Measurements from ENCODE around the gene DIAPH1. TPM values are rescaled to one million over a fixed set of nuclear protein-coding genes. Genes with fewer than 3 reads are reported as not detected.

Gene DIAPH1
- total RNA-seq, 1 experiment from 2014 or later: 142 TPM

DNA sequence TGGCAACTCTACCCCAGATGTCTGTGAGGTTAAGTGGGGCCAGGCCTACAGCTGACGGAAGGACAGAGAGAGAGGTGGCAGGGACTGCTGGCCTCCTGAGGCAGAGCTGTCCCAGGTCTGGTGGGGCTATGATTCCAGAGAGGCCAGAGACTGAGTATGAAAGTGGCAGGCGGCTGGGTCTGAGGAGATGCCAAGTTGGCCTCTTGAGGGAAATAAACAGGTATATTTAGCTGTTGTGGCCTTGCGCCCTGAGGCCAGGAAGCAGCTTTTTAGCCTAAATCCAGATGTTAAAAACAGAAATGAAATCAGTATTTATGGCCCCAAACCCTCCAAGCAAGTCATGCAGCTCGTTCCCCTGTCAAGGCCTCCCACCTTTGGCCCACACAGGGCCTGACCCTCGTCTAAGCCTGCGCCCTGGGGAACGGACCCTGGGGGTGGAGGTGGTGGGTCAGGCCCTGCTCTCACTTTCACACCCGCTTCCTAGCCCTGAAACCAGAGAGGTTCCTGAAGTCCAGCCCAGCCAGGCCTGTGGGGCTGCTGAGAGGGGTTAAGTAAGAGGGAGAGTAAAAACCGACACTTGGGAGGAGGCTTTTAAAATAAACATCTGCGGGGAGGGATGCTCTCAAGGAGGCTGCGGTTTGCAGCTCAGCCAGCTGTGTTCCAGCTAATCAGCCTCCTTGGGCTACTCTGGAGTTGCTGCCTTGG, 111.3 kb downstream of the DIAPH1 start:
- intact Hi-C loops (cut with micrococcal nuclease): no loop called here
- Histone ChIP-seq H3K79me2 (ENCODE audit: insufficient read depth, low read length) (no peaks in the 10 kb centered on the region), H3K9me2 (ENCODE audit: insufficient read depth) (no peaks in the 10 kb centered on the region), H4K20me1 (ENCODE audit: insufficient read depth) (no peaks in the 10 kb centered on the region), H3K4me1 (ENCODE audit: control insufficient read depth in 1 of 2, insufficient read depth in 2 of 2, low read length in 2 of 2) (no peaks in the 10 kb centered on the region), H2AFZ (ENCODE audit: low read depth, low read length, poor library complexity, severe bottlenecking) (no peak overlapping the region), H3K9me3 (ENCODE audit: control insufficient read depth in 1 of 2, insufficient read depth in 1 of 2, low read depth in 1 of 2, low read length in 2 of 2) (no peaks in the 10 kb centered on the region), H3K27me3 (ENCODE audit: insufficient read depth, low read length) (no peaks in the 10 kb centered on the region), H3K9ac (ENCODE audit: low read length) (no peak overlapping the region), H3K4me2 (ENCODE audit: low read length) (no peak overlapping the region), H3K4me3 (replicated peaks in 1 of 2; ENCODE audit: low read depth in 1 of 2, low read length in 2 of 2) (no peak overlapping the region), H3K27ac (ENCODE audit: low read depth, low read length) (no peak overlapping the region), H3K36me3 (ENCODE audit: control insufficient read depth in 1 of 2, insufficient read depth in 2 of 2, low read length in 2 of 2) (no peaks in the 10 kb centered on the region)
- POLR2A ChIA-PET: interaction anchor here (1.1 kb wide), 1 partner anchor 14 kb away, joined by 3 read pairs; no protein-coding TSS in a partner anchor
- no TSS peak for BruUV-seq (replicated peaks)
- CTCF ChIA-PET: interaction anchor here (1.5 to 1.7 kb wide), 2 partner anchors 13 to 56 kb away, joined by 4 read pairs; no protein-coding TSS in a partner anchor
- no peak for DNase-seq (ENCODE audit: low read depth, low spot score)
- ATAC-seq: no peak
- RAD21 ChIA-PET (ENCODE audit: low non-redundant PET in 1 of 2, low total read pairs in 2 of 2, uncharacterized antibody in 2 of 2, unreplicated experiment in 2 of 2): no interaction called here
- no peak for TF ChIP-seq SP1 (IDR thresholded peaks at IDR 0.05; ENCODE audit: low read depth)

DNA sequence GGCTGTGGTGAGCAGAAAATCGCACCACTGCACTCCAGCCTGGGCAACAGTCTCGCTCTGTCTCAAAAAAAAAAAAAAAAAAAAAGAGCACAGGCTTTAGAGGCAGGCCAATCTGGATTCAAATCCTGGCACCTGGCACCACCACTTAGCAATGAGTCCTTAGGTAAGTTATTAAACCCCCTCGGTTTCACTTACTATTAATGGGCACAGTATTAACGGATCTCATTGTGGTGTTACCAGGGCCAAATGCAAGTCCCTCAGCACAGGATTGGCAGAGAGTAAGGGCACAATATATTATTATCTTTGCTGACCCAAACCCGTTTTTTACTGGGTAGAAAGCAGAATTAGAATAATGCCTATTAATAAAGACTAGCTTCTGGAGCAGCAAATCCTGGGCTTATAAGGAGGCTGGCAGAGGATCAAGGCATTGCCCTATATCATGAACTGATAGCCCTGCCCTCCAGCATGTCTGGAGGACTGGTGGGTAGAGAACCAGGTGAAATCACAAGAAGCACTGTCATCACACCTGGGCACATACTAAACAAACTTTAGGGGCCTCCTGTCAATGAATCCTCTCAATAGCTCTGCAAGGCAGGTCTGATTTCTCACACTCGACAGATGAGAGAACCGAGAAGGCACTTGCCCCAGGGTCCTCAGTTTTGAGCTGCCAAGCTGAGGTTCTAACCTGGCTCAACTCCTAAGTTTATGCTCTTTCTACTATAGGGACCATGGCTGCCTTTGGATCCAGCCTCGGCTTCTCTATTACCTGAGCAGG, 112.2 kb downstream of the DIAPH1 start:
- H2AFZ ChIP-seq (ENCODE audit: low read depth, low read length, poor library complexity, severe bottlenecking): no peak overlapping the region
- no peaks in the 10 kb centered on the region for H3K79me2 ChIP-seq (ENCODE audit: insufficient read depth, low read length)
- ChIA-PET RAD21 (ENCODE audit: low non-redundant PET in 1 of 2, low total read pairs in 2 of 2, uncharacterized antibody in 2 of 2, unreplicated experiment in 2 of 2) (no interaction called here), POLR2A (interaction anchor here (1.1 kb wide), 1 partner anchor 15 kb away, joined by 3 read pairs; no protein-coding TSS in a partner anchor), CTCF (interaction anchor here (1.5 to 1.7 kb wide), 2 partner anchors 14 to 57 kb away, joined by 4 read pairs; no protein-coding TSS in a partner anchor)
- intact Hi-C loops (cut with micrococcal nuclease): no loop called here
- H3K9me2 ChIP-seq (ENCODE audit: insufficient read depth): no peaks in the 10 kb centered on the region
- H3K4me1 ChIP-seq (ENCODE audit: control insufficient read depth in 1 of 2, insufficient read depth in 2 of 2, low read length in 2 of 2): no peaks in the 10 kb centered on the region
- H3K36me3 ChIP-seq (ENCODE audit: control insufficient read depth in 1 of 2, insufficient read depth in 2 of 2, low read length in 2 of 2): no peaks in the 10 kb centered on the region
- DNase-seq (ENCODE audit: low read depth, low spot score) (no peak), ATAC-seq (no peak)
- BruUV-seq (replicated peaks): no TSS peak
- no peak overlapping the region for H3K4me3 ChIP-seq (replicated peaks in 1 of 2; ENCODE audit: low read depth in 1 of 2, low read length in 2 of 2)
- H3K4me2 ChIP-seq (ENCODE audit: low read length): no peak overlapping the region
- no peak overlapping the region for H3K9ac ChIP-seq (ENCODE audit: low read length)
- H4K20me1 ChIP-seq (ENCODE audit: insufficient read depth): no peaks in the 10 kb centered on the region
- no peaks in the 10 kb centered on the region for H3K9me3 ChIP-seq (ENCODE audit: control insufficient read depth in 1 of 2, insufficient read depth in 1 of 2, low read depth in 1 of 2, low read length in 2 of 2)
- H3K27ac ChIP-seq (ENCODE audit: low read depth, low read length): no peak overlapping the region
- no peaks in the 10 kb centered on the region for H3K27me3 ChIP-seq (ENCODE audit: insufficient read depth, low read length)
- TF ChIP-seq EZH2phosphoT487 (IDR thresholded peaks at IDR 0.05; ENCODE audit: borderline replicate concordance): no peak
- TF ChIP-seq JUND (IDR thresholded peaks at IDR 0.05): no peak
- TF ChIP-seq SP1 (IDR thresholded peaks at IDR 0.05; ENCODE audit: low read depth): no peak
- no peak for TF ChIP-seq SRF (IDR thresholded peaks at IDR 0.05; ENCODE audit: low read depth)
- TF ChIP-seq, protein P1, sequence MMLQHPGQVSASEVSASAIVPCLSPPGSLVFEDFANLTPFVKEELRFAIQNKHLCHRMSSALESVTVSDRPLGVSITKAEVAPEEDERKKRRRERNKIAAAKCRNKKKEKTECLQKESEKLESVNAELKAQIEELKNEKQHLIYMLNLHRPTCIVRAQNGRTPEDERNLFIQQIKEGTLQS (IDR thresholded peaks at IDR 0.05): no peak
- no peak for TF ChIP-seq YY1 (IDR thresholded peaks at IDR 0.05; ENCODE audit: extremely low read depth, insufficient replicate concordance, low read depth, low read length)
- TF ChIP-seq RAD21 (IDR thresholded peaks at IDR 0.05; ENCODE audit: low read depth): no peak
- TF ChIP-seq, protein P2, sequence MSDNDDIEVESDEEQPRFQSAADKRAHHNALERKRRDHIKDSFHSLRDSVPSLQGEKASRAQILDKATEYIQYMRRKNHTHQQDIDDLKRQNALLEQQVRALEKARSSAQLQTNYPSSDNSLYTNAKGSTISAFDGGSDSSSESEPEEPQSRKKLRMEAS (IDR thresholded peaks at IDR 0.05): no peak
- TF ChIP-seq TCF7L2 (IDR thresholded peaks at IDR 0.05; ENCODE audit: borderline replicate concordance, extremely low read depth, insufficient read depth, insufficient read length): no peak
- TF ChIP-seq EZH2 (IDR thresholded peaks at IDR 0.05): no peak
- TF ChIP-seq ZNF274 (IDR thresholded peaks at IDR 0.05; ENCODE audit: low read depth, low read length): no peak
- TF ChIP-seq CEBPB (IDR thresholded peaks at IDR 0.05; ENCODE audit: low read depth): no peak
- no peak for TF ChIP-seq ELF1 (IDR thresholded peaks at IDR 0.05; ENCODE audit: borderline replicate concordance, low read depth)
- TF ChIP-seq FOSL1 (IDR thresholded peaks at IDR 0.05; ENCODE audit: low read depth): no peak
- no peak for TF ChIP-seq EGR1 (IDR thresholded peaks at IDR 0.05; ENCODE audit: low read depth)
- no peak for TF ChIP-seq CBX3 (IDR thresholded peaks at IDR 0.05; ENCODE audit: low read depth)
- TF ChIP-seq, protein P3, sequence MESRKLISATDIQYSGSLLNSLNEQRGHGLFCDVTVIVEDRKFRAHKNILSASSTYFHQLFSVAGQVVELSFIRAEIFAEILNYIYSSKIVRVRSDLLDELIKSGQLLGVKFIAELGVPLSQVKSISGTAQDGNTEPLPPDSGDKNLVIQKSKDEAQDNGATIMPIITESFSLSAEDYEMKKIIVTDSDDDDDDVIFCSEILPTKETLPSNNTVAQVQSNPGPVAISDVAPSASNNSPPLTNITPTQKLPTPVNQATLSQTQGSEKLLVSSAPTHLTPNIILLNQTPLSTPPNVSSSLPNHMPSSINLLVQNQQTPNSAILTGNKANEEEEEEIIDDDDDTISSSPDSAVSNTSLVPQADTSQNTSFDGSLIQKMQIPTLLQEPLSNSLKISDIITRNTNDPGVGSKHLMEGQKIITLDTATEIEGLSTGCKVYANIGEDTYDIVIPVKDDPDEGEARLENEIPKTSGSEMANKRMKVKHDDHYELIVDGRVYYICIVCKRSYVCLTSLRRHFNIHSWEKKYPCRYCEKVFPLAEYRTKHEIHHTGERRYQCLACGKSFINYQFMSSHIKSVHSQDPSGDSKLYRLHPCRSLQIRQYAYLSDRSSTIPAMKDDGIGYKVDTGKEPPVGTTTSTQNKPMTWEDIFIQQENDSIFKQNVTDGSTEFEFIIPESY (IDR thresholded peaks at IDR 0.05; ENCODE audit: extremely low read depth, insufficient replicate concordance, low read length): no peak

All from HCT116 (cell line).